PC-3 (cell line): ENCODE results near the gene ASH1L.

ENCODE experiments used
- CTCF ChIP-seq: fragments of 300-600 bp; sonication (generic); conservative IDR thresholded peaks from 2 replicates; pipeline ENCODE4 v1.5.1; 2017; ENCODE audit warnings: antibody characterized with exemption, low read depth, mild to moderate bottlenecking, low read length
- EZH2phosphoT487 ChIP-seq: fragments of 300-600 bp; sonication (generic); IDR thresholded peaks from 2 replicates; pipeline ENCODE4 v1.6.1; 2018; ENCODE audit warnings: mild to moderate bottlenecking, antibody characterized with exemption, low read length, borderline replicate concordance

- TF ChIP-seq CTCF: no peak
- no peak for TF ChIP-seq EZH2phosphoT487
Observed at GRCh38 chr1:155313261-155313660, 249.3 kb downstream of the ASH1L start.
